Uterus (tissue), 4 donors: Measurements from ENCODE around the gene NBPF20. TPM values are rescaled to one million over a fixed set of nuclear protein-coding genes. Genes with fewer than 3 reads are reported as not detected.
"Not testable (repeated sequence)": the region's sequence is repeated elsewhere in the genome, so short reads cannot be mapped to it uniquely, and the experiment has no call there.

Source experiments
- DNase-seq, 2 donors: peaks; one replicate each; pipeline ENCODE4 v3.0.0-alpha.2; 2019 to 2020
- H3K27ac ChIP-seq, 2 donors: fragments of 200-600 bp; sonication (generic); 1 replicate in 1 of 2; 2 replicates in 1 of 2; pipeline ENCODE4 v1.5.1; 2016 to 2018
- H3K27me3 ChIP-seq, 2 donors: fragments of 200-600 bp; sonication (generic); one replicate each; pipeline ENCODE4 v1.5.1; 2018 to 2019; ENCODE audit warnings: control low read depth in 1 of 2
- H3K36me3 ChIP-seq, 2 donors: fragments of 200-600 bp; sonication (generic); one replicate each; pipeline ENCODE4 v1.5.1; 2019; ENCODE audit warnings: control low read depth in 1 of 2
- H3K4me1 ChIP-seq, 2 donors: fragments of 200-600 bp; sonication (generic); one replicate each; pipeline ENCODE4 v1.5.1; 2018 to 2019; ENCODE audit warnings: control low read depth in 1 of 2
- H3K4me3 ChIP-seq, 2 donors: fragments of 200-600 bp; sonication (generic); 1 replicate in 1 of 2; 2 replicates in 1 of 2; pipeline ENCODE4 v1.5.1; 2018 to 2019; ENCODE audit warnings: mild to moderate bottlenecking in 1 of 2
- H3K9me3 ChIP-seq, 2 donors: fragments of 200-600 bp; sonication (generic); one replicate each; pipeline ENCODE4 v1.5.1; 2019; ENCODE audit warnings: control low read depth in 1 of 2
- intact Hi-C: fragments of 100-400 bp; cut with DNase I; formaldehyde crosslinking; loops from one replicate; pipeline ENCODE4 v1.15.1; 2023; ENCODE audit warnings: low total_unique reads
- total RNA-seq, 4 donors: library from RNA; depleted of rRNA in 3 of 4; stranded (reverse); fragments of >200 nt in 3 of 4; gene quantifications; one replicate each; pipeline versions ENCODE4 v1.1.0 to v1.2.4, GENCODE V29; 2014 to 2023
- donor health status: DM: yes; HTN: yes; CAD: no.

Gene NBPF20
- total RNA-seq, 4 donors from 2014 or later: under 0.01 to 5.9 (median 3.3) TPM

GRCh38 chr1:145459063-145459462 lies 33.7 kb upstream of the NBPF20 start:
- DNase-seq, intact Hi-C loops: not testable (repeated sequence)

GRCh38 chr1:145454824-145455177 lies 29.4 kb upstream of the NBPF20 start:
- intact Hi-C loops: not testable (repeated sequence)

More at GRCh38 chr1:145459063-145459462, 33.7 kb upstream of the NBPF20 start:
- H3K36me3 ChIP-seq, H3K27ac ChIP-seq, H3K27me3 ChIP-seq, H3K4me1 ChIP-seq, H3K4me3 ChIP-seq, H3K9me3 ChIP-seq: not testable (repeated sequence)

GRCh38 chr1:145453873-145454823 lies 28.7 kb upstream of the NBPF20 start:
- H3K36me3 ChIP-seq, intact Hi-C loops: not testable (repeated sequence)

More at GRCh38 chr1:145454824-145455177, 29.4 kb upstream of the NBPF20 start:
- not testable (repeated sequence) for H3K27ac ChIP-seq, H3K9me3 ChIP-seq, H3K36me3 ChIP-seq, H3K4me1 ChIP-seq, H3K4me3 ChIP-seq, H3K27me3 ChIP-seq, DNase-seq

GRCh38 chr1:145452506-145452905 lies 27.1 kb upstream of the NBPF20 start:
- H3K27me3 ChIP-seq, H3K9me3 ChIP-seq, DNase-seq, H3K27ac ChIP-seq, H3K4me1 ChIP-seq, H3K36me3 ChIP-seq, intact Hi-C loops, H3K4me3 ChIP-seq: not testable (repeated sequence)

More at GRCh38 chr1:145453873-145454823, 28.7 kb upstream of the NBPF20 start:
- DNase-seq, H3K9me3 ChIP-seq, H3K4me3 ChIP-seq, H3K27me3 ChIP-seq, H3K4me1 ChIP-seq, H3K27ac ChIP-seq: not testable (repeated sequence)

GRCh38 chr1:145451914-145452313 lies 26.5 kb upstream of the NBPF20 start:
- intact Hi-C loops, H3K4me3 ChIP-seq: not testable (repeated sequence)

GRCh38 chr1:145445219-145445618 lies 19.8 kb upstream of the NBPF20 start:
- DNase-seq, H3K4me3 ChIP-seq, H3K36me3 ChIP-seq, H3K27ac ChIP-seq, intact Hi-C loops, H3K4me1 ChIP-seq, H3K27me3 ChIP-seq, H3K9me3 ChIP-seq: not testable (repeated sequence)

More at GRCh38 chr1:145451914-145452313, 26.5 kb upstream of the NBPF20 start:
- not testable (repeated sequence) for H3K36me3 ChIP-seq, H3K27me3 ChIP-seq, H3K9me3 ChIP-seq, DNase-seq, H3K4me1 ChIP-seq, H3K27ac ChIP-seq

- H3K9me3 ChIP-seq, intact Hi-C loops, H3K36me3 ChIP-seq, H3K27ac ChIP-seq, DNase-seq, H3K4me3 ChIP-seq, H3K27me3 ChIP-seq, H3K4me1 ChIP-seq: not testable (repeated sequence)
These were observed 16.9 kb upstream of the NBPF20 start for GRCh38 chr1:145442340-145442739.

- H3K4me1 ChIP-seq, intact Hi-C loops, H3K36me3 ChIP-seq, H3K27ac ChIP-seq, DNase-seq, H3K9me3 ChIP-seq: not testable (repeated sequence)
- Histone ChIP-seq H3K27me3 (peaks cover 0 to 13% of the 10 kb centered on the region in 2 donors), H3K4me3 (peak overlapping the region in 1 of 2 donors; percentile 11)
These were observed 6.2 kb upstream of the NBPF20 start for GRCh38 chr1:145431363-145432256.

- H3K9me3 ChIP-seq, H3K36me3 ChIP-seq, intact Hi-C loops, H3K4me1 ChIP-seq, DNase-seq, H3K27ac ChIP-seq, H3K4me3 ChIP-seq: not testable (repeated sequence)
- peaks cover 0 to 13% of the 10 kb centered on the region in 2 donors for H3K27me3 ChIP-seq
These were observed 5.4 kb upstream of the NBPF20 start for GRCh38 chr1:145430830-145431229.

- H3K27ac ChIP-seq, DNase-seq, H3K4me1 ChIP-seq, H3K4me3 ChIP-seq, H3K9me3 ChIP-seq, intact Hi-C loops, H3K36me3 ChIP-seq: not testable (repeated sequence)
- peaks cover 0 to 13% of the 10 kb centered on the region in 2 donors for H3K27me3 ChIP-seq
These were observed 3.9 kb upstream of the NBPF20 start for GRCh38 chr1:145429329-145429728.

- Histone ChIP-seq H3K4me3 (peak overlapping the region; percentile 45 to 70), H3K27ac (peak overlapping the region; percentile 62 to 65)
- H3K9me3 ChIP-seq, H3K4me1 ChIP-seq, H3K27me3 ChIP-seq, intact Hi-C loops, DNase-seq, H3K36me3 ChIP-seq: not testable (repeated sequence)
These were observed 579 bp downstream of the NBPF20 start for GRCh38 chr1:145424612-145425435.

GRCh38 chr1:145415149-145415548 lies 10.3 kb downstream of the NBPF20 start:
- DNase-seq, H3K36me3 ChIP-seq, intact Hi-C loops, H3K9me3 ChIP-seq, H3K4me1 ChIP-seq, H3K27me3 ChIP-seq, H3K27ac ChIP-seq, H3K4me3 ChIP-seq: not testable (repeated sequence)
